KBM-7 (cell line): ENCODE results near the gene NME3.

Source experiments
- DNase-seq: peaks from one replicate; pipeline ENCODE4 v3.0.0-alpha.2; 2015
- in situ Hi-C: fragments of 300-500 bp; cut with MboI; formaldehyde crosslinking; loops from 2 replicates; pipeline ENCODE4 v1.14.3; 2020; ENCODE audit warnings: low sequenced_read_pairs, low pct_unique_long_range_greater_than_20kb, mixed read lengths

NME3 gene

DNA sequence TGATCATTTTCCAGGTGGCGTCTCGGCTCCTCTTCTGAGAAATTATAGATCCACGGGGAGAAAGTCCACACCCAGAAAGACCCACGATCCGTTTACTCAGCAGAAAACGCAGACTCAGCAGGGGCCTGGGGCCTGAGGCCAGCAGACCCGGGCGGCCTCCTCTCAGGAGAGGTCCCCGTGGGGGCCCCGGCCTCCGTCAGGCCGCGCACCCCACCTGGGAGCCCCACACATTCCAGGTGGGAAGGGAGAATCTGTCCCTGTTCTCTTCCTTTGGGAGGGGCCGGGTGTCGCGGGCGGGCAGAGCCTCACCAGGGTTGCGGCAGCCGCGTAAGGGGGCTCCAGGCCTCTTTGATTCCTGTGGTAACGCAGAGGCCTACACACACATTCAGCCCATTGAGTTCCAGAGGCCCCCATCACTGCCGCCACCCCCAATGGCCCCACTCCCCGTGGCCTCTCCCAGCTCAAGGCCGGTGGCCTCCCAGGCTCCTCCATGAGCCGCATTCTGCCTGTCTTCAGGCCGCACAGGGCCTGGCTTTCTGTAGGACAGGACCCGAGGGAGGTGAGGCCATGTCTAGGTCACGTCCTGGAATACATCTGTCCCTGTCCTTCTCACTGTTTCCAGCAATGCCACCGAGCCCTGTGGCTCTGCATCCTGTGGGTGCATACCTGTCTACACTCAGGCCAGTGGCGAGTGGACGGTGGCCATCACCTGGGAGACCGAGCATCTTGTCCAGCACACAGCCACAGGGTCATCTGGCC is 23.7 kb upstream of the NME3 start:
- in situ Hi-C loops = no loop called here

DNA sequence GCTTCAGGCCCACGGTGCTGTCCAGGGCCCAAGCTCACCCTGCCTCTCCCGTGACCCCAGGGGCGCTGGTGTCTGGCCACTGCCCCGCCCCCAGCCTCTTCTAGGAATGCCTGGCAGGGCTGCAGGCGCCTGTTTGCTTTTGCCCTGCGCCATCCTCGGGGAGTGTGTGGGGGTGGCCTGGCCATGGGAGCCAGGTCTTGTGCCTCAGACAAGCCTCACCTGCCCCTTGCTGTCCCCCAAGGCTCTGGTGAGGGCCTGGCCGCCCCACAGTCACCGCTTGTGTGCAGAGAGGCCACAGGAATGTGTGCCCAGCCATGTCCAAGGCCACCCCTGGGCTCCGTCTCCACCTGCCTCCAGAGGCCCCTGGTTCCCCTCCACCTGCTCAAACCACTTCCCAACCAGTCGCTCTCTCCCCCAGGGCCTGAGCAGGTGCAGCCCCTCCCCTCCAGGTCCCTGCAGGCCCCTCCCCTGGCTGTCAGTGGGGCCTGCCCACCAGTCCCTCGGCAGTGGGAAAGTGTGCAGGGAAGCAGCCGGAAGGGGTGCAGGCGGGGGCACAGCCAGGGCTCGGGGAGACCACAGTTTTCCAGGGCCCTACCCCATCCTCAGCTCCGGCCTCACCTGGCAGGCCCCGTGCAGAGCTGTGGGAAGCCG is 23.0 kb upstream of the NME3 start:
- in situ Hi-C loops = no loop called here
- no peak for DNase-seq

More for the DNA sequence above, 23.7 kb upstream of the NME3 start:
- DNase-seq = no peak

DNA sequence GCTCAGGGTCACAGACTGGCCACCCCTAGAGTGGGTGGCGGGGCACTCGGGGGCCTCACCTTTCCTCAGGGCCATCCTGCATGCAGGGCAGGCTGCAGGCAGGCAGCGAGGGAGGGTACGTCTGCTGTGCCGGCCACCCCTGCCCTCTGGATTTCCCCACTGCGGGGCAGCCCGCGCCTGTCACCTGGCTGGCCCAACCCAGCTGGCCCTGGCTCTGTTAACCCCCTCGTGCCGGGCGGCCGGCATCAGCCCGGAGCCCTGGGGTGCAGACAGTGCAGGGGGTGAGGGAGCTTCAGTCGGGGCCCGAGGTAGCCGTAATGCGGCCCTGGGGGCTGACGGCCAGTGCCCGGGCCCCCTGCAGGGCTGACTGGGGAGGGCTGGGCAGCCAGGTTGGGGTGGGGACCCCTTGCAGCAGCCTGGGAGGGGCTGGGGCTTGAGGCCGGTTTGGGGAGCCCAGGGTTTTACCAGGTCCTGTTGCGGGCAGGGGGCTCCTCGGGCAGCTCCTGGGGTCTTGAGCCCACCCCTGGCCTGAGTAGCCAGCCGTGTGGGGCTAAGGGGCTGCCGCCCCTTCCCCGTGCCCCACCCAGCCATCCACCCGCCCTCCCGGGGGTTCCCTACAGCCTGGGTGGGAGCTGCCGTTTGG is 22.4 kb upstream of the NME3 start, which contains the start of gene IGFALS:
TSS of gene IGFALS (minus strand) at position 128 of the 643 bp plus-strand sequence. CDS start at position 75, 53 bp downstream.
- DNase-seq = no peak
- in situ Hi-C loops = no loop called here

DNA sequence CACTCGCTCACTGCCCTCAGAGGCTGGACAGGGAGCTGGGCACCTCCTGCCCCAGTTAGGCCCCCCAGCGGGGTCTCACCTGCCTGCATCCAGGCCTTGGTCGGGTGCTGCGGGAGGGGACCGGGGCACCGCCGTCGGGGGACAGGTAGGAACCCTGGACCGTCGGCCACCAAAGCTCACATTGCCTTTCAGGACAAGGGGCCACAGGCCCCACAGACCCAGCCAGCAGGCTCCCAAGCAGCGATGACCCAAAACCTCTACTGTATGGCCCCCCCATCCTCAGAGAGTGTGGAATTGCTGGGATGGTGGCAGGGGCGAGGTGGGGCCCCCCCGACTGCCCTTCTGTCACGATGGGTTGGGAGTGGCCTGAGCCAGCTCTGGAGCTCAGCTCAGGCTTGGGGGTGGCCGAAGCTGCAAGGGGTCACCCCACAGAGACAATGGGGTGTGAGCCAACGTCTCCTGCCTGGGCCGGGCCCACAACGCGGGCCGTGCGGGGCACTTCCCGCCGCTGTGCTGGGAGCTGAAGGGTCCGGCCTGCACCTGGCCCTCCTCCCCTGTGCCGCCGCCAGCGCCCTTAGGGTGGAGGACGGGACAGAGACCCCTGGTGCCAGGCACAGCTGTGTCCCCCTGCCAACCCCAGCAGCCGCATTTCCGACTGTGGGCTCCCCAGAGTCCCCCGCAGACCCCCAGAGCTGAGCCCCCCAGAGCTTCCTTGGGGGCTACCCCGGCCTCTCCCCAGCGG is 21.7 kb upstream of the NME3 start:
- DNase-seq = no peak
- in situ Hi-C loops = no loop called here

DNA sequence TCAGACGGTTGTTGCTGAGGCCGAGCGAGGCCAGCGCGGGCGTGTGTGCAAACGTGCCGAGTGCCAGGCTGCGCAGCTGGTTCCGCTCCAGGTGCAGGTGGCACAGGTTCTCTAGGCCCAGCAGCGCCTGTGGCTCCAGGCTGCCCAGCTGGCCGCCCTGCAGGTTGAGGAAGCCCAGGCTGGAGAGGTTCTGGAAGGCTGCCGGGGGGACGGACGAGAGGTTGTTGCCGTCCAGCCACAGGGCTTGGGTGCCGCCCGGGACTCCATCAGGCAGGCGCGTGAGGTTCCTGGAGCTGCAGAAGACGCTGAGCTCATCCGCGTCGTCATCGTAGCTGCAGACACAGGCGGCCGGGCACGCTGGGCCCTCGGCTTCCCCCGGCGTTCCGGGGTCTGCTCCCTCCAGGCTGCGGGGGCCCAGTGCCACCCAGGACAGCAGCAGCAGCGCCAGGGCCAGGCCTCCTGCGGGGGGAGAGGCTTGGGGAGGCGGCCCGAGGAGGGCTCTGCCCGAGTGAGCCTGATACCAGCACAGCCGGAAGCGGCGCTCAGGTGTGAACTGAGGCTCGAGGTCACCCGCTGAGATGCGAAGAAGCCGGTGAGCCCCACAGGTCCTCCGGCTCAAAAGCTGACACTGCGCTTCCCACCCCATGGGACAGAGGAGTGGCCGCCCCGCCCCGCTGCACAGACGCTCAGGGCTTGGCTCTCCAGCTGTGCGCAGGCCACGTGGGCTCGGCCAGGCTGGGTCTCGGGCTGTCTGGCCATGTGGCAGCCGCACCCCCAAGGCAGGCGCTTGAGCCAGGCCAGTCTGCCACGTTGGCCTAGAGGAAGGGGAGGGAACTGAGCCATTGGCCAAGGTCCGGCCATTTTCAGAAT is 20.8 kb upstream of the NME3 start:
- in situ Hi-C loops = no loop called here
- no peak for DNase-seq

DNA sequence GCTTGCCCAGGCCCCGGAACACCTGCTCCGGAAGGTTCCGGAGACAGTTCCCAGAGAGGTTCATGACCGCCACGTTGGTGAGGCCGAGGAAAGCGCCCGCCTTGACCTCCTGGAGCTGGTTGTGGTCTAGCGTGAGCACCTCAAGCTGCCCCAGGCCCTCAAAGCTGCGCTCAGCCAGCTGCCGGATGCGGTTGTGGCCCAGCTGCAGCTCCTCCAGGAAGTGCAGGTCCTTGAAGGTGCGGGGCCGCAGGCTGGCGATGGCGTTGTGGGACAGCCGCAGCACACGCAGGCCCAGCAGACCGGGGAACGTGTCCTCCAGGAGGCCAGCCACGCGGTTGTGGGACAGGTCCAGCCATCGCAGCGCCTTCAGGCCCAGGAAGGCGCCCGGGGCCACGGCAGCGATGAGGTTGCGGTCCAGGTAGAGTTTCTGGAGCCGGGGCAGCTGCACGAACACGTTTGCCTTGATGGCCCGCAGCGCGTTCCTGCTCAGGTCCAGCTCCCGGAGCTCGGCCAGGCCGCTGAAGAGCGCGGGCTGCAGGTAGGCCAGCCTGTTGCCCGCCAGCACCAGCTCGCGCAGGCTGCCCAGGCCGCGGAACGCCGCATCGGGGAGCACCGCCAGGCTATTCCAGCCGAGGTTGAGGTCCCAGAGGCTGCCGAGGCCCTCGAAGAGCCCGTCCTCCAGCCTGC is 20.1 kb upstream of the NME3 start:
- in situ Hi-C loops = no loop called here

DNA sequence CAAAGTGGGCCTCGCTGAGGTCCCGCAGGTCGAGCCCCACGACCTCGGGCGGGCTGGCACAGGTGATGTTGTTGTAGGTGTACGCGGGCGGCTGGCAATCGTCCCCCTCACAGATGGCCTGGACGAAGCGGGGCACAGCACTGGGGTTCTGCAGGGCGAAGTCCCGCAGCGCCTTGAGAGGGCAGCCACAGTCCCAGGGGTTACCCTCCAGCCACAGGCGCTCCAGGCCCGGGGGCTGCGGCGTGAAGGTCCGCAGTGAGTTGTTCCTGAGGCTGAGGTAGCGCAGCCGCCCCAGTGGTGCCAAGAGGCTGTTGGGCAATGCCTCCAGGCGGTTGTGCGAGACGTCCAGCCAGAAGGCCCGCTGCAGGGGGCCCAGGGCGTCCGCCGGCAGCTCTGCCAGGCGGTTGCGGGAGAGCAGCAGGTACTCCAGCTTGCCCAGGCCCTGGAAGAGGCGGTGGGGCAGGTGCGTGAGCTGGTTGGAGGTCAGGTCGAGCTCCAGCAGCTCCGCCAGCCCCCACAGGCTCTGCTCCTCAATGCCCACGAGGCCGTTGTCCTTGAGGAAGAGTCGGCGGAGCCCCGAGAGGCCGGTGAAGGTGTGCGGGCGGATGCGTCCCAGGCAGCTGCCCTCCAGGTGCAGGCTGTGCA is 19.4 kb upstream of the NME3 start:
- in situ Hi-C loops = no loop called here
- DNase-seq = no peak

More for the DNA sequence above, 20.1 kb upstream of the NME3 start:
- no peak for DNase-seq

DNA sequence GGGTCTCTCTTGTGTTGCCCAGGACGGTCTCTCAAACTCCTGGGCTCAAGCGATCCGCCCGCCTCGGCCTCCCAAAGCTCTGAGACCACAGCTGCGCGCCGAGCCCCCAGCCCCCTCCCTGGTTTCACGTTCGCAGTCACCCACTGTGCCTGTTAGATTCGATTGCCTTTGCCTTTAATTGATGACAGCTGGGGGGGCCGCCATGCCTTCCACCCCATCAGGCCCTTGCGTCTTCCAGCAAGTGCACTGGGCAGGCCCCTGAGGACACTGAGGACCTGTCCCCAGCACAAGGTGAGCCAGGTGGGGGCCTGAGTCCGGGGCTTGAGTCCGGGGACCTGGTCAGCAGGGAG is 18.9 kb upstream of the NME3 start:
- in situ Hi-C loops = no loop called here

DNA sequence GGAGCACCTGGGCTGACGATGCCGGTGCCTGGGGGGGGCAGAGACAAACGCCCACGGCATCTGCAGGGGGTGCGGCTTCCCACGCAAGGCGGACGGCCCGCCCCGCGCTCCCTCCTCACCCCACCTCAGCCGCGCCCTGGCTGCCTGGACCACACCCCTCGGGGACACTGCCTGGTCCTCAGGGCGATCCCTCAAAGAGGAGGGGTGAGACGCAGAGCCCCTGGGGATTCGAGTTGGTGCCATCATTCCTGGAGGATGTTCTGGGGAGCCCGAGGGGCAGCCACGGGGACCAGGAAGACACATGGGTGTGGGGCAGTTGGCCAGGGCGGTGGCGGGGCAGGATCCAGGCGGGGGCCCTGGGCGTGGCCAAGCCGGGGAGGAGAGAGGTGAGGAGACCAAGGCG is 18.3 kb upstream of the NME3 start:
- no peak for DNase-seq
- in situ Hi-C loops = no loop called here

More for the DNA sequence above, 18.9 kb upstream of the NME3 start:
- DNase-seq = no peak

DNA sequence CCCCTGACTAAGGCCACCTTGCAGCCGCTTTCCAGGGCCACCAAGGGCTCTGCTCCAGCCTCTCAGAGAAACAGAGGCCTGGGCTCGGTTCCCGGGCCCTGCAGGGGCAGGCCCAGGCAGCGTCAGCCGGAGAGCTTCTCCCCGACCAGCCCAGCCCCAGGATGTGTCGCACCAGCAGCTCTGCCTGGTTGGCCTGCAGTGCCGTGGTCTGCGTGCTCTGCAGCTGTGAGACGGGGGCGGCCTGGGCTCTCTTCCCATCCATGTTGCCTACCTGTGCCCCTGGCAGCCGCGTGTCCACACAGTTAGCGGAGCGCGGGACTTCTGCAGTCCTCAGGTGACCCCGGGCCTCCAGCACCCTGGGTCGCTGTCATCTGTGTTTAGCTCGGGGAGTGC is 17.4 kb upstream of the NME3 start:
- DNase-seq = no peak
- in situ Hi-C loops = no loop called here

DNA sequence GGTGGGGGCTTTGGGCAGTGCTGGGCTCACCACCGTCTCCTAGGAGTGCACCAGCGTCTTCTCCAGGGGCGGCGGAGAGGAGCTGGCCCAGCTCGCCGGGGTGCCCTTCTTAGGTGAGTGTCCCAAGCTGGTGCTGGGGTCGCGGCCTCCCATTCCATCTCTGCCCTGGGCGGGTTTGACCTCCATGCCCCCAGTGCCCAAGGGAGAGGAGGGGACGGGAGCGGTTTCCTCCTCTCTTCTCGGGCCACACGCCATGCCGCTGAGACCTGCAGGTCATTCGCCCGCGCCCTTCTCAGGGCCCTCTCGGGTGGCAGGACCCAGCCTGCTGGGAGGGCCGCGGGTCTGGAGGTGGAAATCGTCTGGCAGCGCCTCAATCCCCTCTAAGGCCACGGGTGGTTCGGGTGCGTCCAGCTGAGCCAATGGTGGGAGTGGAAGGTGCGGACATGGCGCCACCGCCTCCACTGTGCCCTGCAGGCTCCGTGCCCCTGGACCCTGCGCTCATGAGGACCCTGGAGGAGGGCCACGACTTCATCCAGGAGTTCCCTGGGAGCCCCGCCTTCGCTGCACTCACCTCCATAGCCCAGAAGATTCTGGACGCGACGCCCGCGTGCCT is 16.9 kb upstream of the NME3 start:
- in situ Hi-C loops = no loop called here
- no peak for DNase-seq

DNA sequence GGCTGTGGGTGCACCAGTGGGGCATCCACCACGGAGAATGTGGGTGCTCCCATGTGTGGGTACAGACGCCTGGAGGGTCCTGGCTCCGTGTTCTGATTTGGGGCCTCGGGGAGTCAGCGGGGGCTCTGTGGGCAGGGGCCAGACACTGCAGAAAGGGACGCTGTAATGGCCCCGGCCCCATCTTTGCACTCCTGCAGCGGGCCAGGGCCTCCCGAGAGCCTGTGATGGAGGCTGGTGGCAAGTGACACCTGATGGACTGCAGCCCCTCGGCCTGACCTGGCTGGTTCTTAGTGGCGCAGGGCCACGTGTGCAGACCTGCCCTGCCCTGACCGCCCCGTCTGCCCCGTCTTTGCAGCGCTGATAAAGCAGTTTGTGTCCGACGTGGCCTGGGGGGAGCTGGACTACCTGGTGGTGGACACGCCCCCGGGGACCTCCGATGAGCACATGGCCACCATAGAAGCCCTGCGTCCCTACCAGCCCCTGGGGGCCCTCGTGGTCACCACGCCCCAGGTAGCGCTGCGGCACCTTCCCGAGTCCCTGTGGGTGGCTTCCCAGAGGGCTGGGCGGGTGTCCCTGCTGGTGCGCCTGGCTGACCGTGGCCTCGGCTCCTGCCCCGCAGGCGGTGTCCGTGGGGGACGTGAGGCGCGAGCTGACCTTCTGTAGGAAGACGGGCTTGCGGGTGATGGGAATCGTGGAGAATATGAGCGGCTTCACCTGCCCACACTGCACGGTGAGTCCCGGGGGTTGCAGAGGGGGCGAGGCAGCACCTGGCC is 16.2 kb upstream of the NME3 start:
- DNase-seq = no peak
- in situ Hi-C loops = no loop called here

DNA sequence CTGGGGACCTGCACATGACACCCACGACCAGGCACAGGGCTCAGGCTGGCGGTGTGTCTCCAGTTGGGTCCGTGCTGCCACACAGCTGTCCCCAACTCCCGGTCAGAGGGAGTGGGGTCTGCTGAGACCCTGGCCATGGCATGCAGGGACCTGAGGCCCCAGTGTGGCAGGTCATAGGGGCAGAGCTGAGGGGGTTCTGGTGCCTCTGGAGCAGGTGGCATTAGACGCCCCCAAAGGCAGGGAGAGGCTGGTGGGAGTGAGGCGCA is 15.6 kb upstream of the NME3 start:
- DNase-seq = no peak

DNA sequence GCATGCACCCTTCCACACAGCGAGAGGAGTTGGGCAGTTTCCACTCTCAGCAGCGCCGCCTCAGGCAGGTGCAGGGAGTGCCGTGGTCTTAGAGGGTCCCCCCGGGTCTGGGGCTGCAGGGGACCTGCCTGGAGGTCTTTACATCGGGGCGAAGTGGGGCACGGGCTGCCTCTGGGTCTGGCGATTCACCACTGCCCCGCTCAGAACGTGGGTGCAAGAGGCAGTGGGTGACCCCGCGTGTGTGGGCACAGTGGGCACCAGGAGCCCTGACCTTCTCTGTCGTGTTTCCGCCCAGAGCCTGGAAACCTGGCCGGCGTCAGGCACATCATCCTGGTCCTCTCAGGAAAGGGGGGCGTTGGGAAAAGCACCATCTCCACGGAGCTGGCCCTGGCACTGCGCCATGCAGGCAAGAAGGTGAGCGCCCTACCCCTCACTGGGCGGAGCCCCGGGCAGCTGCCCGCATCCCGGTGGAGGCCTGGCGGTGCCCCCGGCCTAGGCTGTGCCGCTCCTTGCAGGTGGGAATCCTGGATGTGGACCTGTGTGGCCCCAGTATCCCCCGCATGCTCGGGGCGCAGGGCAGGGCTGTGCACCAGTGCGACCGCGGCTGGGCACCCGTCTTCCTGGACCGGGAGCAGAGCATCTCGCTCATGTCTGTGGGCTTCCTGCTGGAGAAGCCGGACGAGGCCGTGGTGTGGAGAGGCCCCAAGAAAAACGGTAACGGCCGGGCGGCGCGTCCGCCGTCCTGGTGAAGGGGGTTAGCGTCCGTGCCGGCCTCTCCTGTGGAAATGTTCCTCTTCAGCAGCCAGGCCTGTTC is 15.1 kb upstream of the NME3 start:
- no peak for DNase-seq
- in situ Hi-C loops = no loop called here

More for the DNA sequence above, 15.6 kb upstream of the NME3 start:
- in situ Hi-C loops = no loop called here

DNA sequence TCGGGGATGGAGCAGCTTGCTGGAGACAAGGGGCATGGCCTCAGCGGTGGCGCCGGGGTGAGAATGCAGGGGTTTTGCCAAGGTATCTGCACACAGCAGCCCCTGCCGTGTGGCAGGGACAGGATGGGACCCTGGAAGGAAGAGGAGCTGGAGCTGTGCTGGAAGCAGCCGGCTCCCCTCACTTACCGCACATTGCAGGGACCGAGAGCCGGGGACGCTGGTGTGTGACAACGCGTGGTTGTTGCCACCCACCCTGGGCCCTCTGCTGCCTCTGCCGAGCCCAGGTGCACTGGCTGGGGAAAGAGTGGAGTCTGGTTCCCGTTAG is 14.5 kb upstream of the NME3 start:
- in situ Hi-C loops = no loop called here
- no peak for DNase-seq
